HepG2 (cell line): ENCODE results near the gene BGN. TPM values are rescaled to one million over a fixed set of nuclear protein-coding genes. Genes with fewer than 3 reads are reported as not detected.

Experiments
- ATAC-seq: fragments of 200-7000 bp; cut with Tn5 transposase; 3 replicates; pipeline ENCODE4 v1.9.1; 2020; ENCODE audit warnings: mild to moderate bottlenecking, moderate library complexity
- BruUV-seq: library from RNA; stranded (reverse); fragments of 400-500 nt; replicated peaks from 2 replicates; lab custom pipeline; 2021; lab: Mats Ljungman, UMichigan
- CTCF ChIA-PET: fragments of 300-600 bp; formaldehyde crosslinking; extraction: SDS; loops from one replicate; lab custom pipeline; 2021; ENCODE audit warnings: low total read pairs, inconsistent platforms, low intra/inter-chr PET ratio; lab: Yijun Ruan, JAX
- POLR2A ChIA-PET: fragments of 350-600 bp; sonication (Branson Sonifier 250); formaldehyde crosslinking; loops from one replicate; lab custom pipeline; 2020; ENCODE audit warnings: antibody characterized with exemption, inconsistent platforms; lab: Yijun Ruan, JAX
- DNase-seq: peaks from one replicate; pipeline ENCODE4 v3.0.0-alpha.2; 2015; ENCODE audit warnings: low spot score
- FAIRE-seq: peaks from 3 replicates; lab custom pipeline; 2011; peaks lifted over from hg19 to GRCh38; lab: Jason Lieb, UNC
- H2AFZ ChIP-seq: one replicate; pipeline ENCODE4 v1.6.1; 2011; ENCODE audit warnings: low read length, inconsistent platforms
- H3K27ac ChIP-seq: fragments of 300-600 bp; 3 replicates; pipeline ENCODE4 v1.8.0; 2011; ENCODE audit warnings: mixed run types, mild to moderate bottlenecking, mixed read lengths, low read length, inconsistent platforms; ENCODE audit not compliant: insufficient read depth; ENCODE audit errors: extremely low read length
- H3K27me3 ChIP-seq, 2 experiments: fragments of 200-600 bp in 1 of 2; 2 replicates in 1 of 2; 3 replicates in 1 of 2; pipeline versions ENCODE4 v1.6.0 to v1.8.0; 2011; ENCODE audit warnings: low read length in 2 of 2, mild to moderate bottlenecking in 2 of 2, moderate library complexity in 2 of 2, inconsistent platforms in 1 of 2; ENCODE audit not compliant: insufficient read depth in 2 of 2, control insufficient read depth in 1 of 2
- H3K36me3 ChIP-seq, 2 experiments: fragments of 200-600 bp in 1 of 2; replicated peaks in 1 of 2; 2 replicates in 1 of 2; 3 replicates in 1 of 2; pipeline versions ENCODE4 v1.5.1 to v1.8.0; 2011; ENCODE audit warnings: low read length in 2 of 2, inconsistent platforms in 1 of 2; ENCODE audit not compliant: insufficient read depth in 2 of 2, control insufficient read depth in 1 of 2
- H3K4me1 ChIP-seq: 2 replicates; pipeline ENCODE4 v1.5.1; 2012; ENCODE audit warnings: low read length, inconsistent platforms; ENCODE audit not compliant: insufficient read depth
- H3K4me2 ChIP-seq: 2 replicates; pipeline ENCODE4 v1.6.0; 2011; ENCODE audit warnings: low read depth, low read length, inconsistent platforms
- H3K4me3 ChIP-seq, 3 experiments: fragments of 200-600 bp in 1 of 3; sonication (generic), shearing (Covaris generic) in 1 of 3; replicated peaks in 1 of 3; 2 replicates each; pipeline ENCODE4 v1.5.1; 2011 to 2016; ENCODE audit warnings: low read length in 3 of 3, inconsistent platforms in 2 of 3, low read depth in 2 of 3, mild to moderate bottlenecking in 2 of 3, control low read depth in 1 of 3, mixed read lengths in 1 of 3; ENCODE audit not compliant: insufficient read depth in 1 of 3
- H3K79me2 ChIP-seq: one replicate; pipeline ENCODE4 v1.6.1; 2011; ENCODE audit warnings: low read length, inconsistent platforms; ENCODE audit not compliant: insufficient read depth
- H3K9ac ChIP-seq: 2 replicates; pipeline ENCODE4 v1.6.0; 2011; ENCODE audit warnings: mild to moderate bottlenecking, low read depth, low read length, inconsistent platforms; ENCODE audit not compliant: insufficient read depth
- H3K9me3 ChIP-seq: 2 replicates; pipeline ENCODE4 v1.5.1; 2012; ENCODE audit warnings: mild to moderate bottlenecking, low read length
- H4K20me1 ChIP-seq: 2 replicates; pipeline ENCODE4 v1.6.0; 2011; ENCODE audit warnings: inconsistent platforms, mild to moderate bottlenecking, low read length, moderate library complexity; ENCODE audit not compliant: insufficient read depth
- NCOA5 ChIP-seq: sonication (generic); formaldehyde crosslinking; IDR thresholded peaks from 2 replicates; pipeline ENCODE4 v1.4.0; 2020; ENCODE audit warnings: missing genetic modification reagents
- TRAFD1 ChIP-seq: sonication (generic); formaldehyde crosslinking; IDR thresholded peaks from 2 replicates; pipeline ENCODE4 v1.5.1; 2020; ENCODE audit warnings: missing genetic modification reagents, mild to moderate bottlenecking, borderline replicate concordance
- ZNF431 ChIP-seq: sonication (generic); formaldehyde crosslinking; IDR thresholded peaks from 2 replicates; pipeline ENCODE4 v1.9.0; 2022; ENCODE audit warnings: missing genetic modification reagents, low read depth, mild to moderate bottlenecking, borderline replicate concordance
- ZNF615 ChIP-seq: sonication (generic); formaldehyde crosslinking; IDR thresholded peaks from 2 replicates; pipeline ENCODE4 v1.5.0; 2020; ENCODE audit warnings: mild to moderate bottlenecking, missing genetic modification reagents, borderline replicate concordance
- ZNF841 ChIP-seq: sonication (generic); formaldehyde crosslinking; IDR thresholded peaks from 2 replicates; pipeline ENCODE4 v1.8.1; 2023; ENCODE audit warnings: missing genetic modification reagents, borderline replicate concordance
- ZXDC ChIP-seq: sonication (generic); formaldehyde crosslinking; IDR thresholded peaks from 2 replicates; pipeline ENCODE4 v1.5.0; 2020; ENCODE audit warnings: mild to moderate bottlenecking, missing genetic modification reagents
- WGBS: methylation state at CpG from one replicate; pipeline ENCODE4 v1.1.6; 2017; ENCODE audit warnings: low lambda C conversion rate; 5-methylcytosine and 5-hydroxymethylcytosine counted together
- in situ Hi-C: cut with HindIII; loops from 2 replicates; pipeline ENCODE4 v1.10.0; 2017; ENCODE audit warnings: low pct_unique_long_range_greater_than_20kb; ENCODE audit not compliant: extremely low pct_ligation_motif_present
- intact Hi-C: fragments of 100-400 bp; cut with micrococcal nuclease; formaldehyde crosslinking; loops from one replicate; pipeline ENCODE4 v1.10.0; 2022; ENCODE audit not compliant: unreplicated experiment
- polyA plus RNA-seq, 8 experiments: library from polyadenylated mRNA; depleted of rRNA in 3 of 8; stranded (reverse) in 7 of 8; unstranded in 1 of 8; fragments of >200 nt; fragmentation: Illumina TruSeq in 4 of 8; extraction: Trizol in 4 of 8; gene quantifications; 2 replicates each; pipeline versions ENCODE4 v1.2.1 to v1.2.3, GENCODE V29; 2011 to 2016; ENCODE audit warnings: low read depth in 4 of 8, missing spikeins in 1 of 8, mixed read lengths in 1 of 8; ENCODE audit not compliant: insufficient read depth in 1 of 8
- total RNA-seq, 5 experiments: library from RNA; depleted of rRNA; stranded (reverse); fragments of >200 nt; fragmentation: Illumina TruSeq; extraction: Trizol; gene quantifications; 2 replicates each; pipeline ENCODE4 v1.2.3, GENCODE V29; 2016; ENCODE audit warnings: low read depth in 1 of 5

Gene BGN
- total and polyA plus RNA-seq, 2 of the 13 experiments (the other 11 are each of a cell fraction or from before 2014, with no cell fraction given) = 0.18 to 0.63 TPM

GRCh38 chrX:153462291-153462690 is 32.5 kb upstream of the BGN start:
- intact Hi-C loops (no loop called here), in situ Hi-C loops (no loop called here)
- H4K20me1 ChIP-seq = no peaks in the 10 kb centered on the region
- DNase-seq = no peak
- ATAC-seq = no peak
- no peaks in the 10 kb centered on the region for H3K4me1 ChIP-seq
- TF ChIP-seq NCOA5 (CRISPR knock-in tag) (no peak), ZNF431 (no peak), TRAFD1 (no peak), ZNF841 (no peak), ZNF615 (CRISPR knock-in tag) (no peak), ZXDC (CRISPR knock-in tag) (no peak)
- ChIA-PET CTCF (no interaction called here), POLR2A (no interaction called here)
- no peaks in the 10 kb centered on the region for H3K9me3 ChIP-seq
- FAIRE-seq = no peak
- no peak overlapping the region for H3K4me3 ChIP-seq
- peaks cover 0 to 3% of the 10 kb centered on the region in 2 experiments; a peak in 2 of 5 replicates for H3K36me3 ChIP-seq
- no peak overlapping the region for H3K9ac ChIP-seq
- no peak overlapping the region for H3K27ac ChIP-seq
- no peak overlapping the region for H3K4me2 ChIP-seq
- WGBS = no CpG with 5 or more reads among the region's 10 CpGs
- no peaks in the 10 kb centered on the region for H3K79me2 ChIP-seq
- H2AFZ ChIP-seq = no peak overlapping the region
- BruUV-seq = no TSS peak
- no peaks in the 10 kb centered on the region for H3K27me3 ChIP-seq
